ENCODE measurements around the gene TAF10.

TAF10 gene

GRCh38 chr11:6612213-6613041 is at the start of gene TAF10:
Gene TAF10 (minus strand): TSS chr11:6612216. CDS start chr11:6612189, 27 bp downstream.
- peak; percentile 95 for DNase-seq (ENCODE audit: low read depth in 2 of 2)

- DNase-seq (ENCODE audit: low read depth in 2 of 2): no peak
Observed at GRCh38 chr11:6660712-6661111, 48.7 kb upstream of the TAF10 start.

- DNase-seq (ENCODE audit: low read depth in 2 of 2): no peak
Observed at GRCh38 chr11:6658647-6659046, 46.6 kb upstream of the TAF10 start.

GRCh38 chr11:6657346-6657745 is 45.3 kb upstream of the TAF10 start:
- DNase-seq (ENCODE audit: low read depth in 2 of 2): no peak

- DNase-seq (ENCODE audit: low read depth in 2 of 2): no peak
Observed at GRCh38 chr11:6656936-6657335, 44.9 kb upstream of the TAF10 start.

- DNase-seq (ENCODE audit: low read depth in 2 of 2): no peak
Observed at GRCh38 chr11:6656584-6656915, 44.5 kb upstream of the TAF10 start.

GRCh38 chr11:6655790-6656583 is 44.0 kb upstream of the TAF10 start, which contains the start of gene DCHS1:
Gene DCHS1 (minus strand): TSS chr11:6655809. CDS start chr11:6641613, 14,196 bp downstream.
- DNase-seq (ENCODE audit: low read depth in 2 of 2): no peak

- DNase-seq (ENCODE audit: low read depth in 2 of 2): no peak
Observed at GRCh38 chr11:6655020-6655789, 43.2 kb upstream of the TAF10 start.

GRCh38 chr11:6654281-6655019 is 42.4 kb upstream of the TAF10 start:
- DNase-seq (ENCODE audit: low read depth in 2 of 2): no peak

GRCh38 chr11:6653656-6654055 is 41.6 kb upstream of the TAF10 start:
- no peak for DNase-seq (ENCODE audit: low read depth in 2 of 2)

GRCh38 chr11:6653097-6653496 is 41.1 kb upstream of the TAF10 start:
- DNase-seq (ENCODE audit: low read depth in 2 of 2): no peak

- no peak for DNase-seq (ENCODE audit: low read depth in 2 of 2)
Observed at GRCh38 chr11:6652182-6652581, 40.2 kb upstream of the TAF10 start.

- peak in 1 of 2 donors; percentile 39 for DNase-seq (ENCODE audit: low read depth in 2 of 2)
Observed at GRCh38 chr11:6650980-6651379, 39.0 kb upstream of the TAF10 start.

- DNase-seq (ENCODE audit: low read depth in 2 of 2): no peak
Observed at GRCh38 chr11:6650104-6650503, 38.1 kb upstream of the TAF10 start.

GRCh38 chr11:6648501-6648900 is 36.5 kb upstream of the TAF10 start:
- DNase-seq (ENCODE audit: low read depth in 2 of 2): no peak

- no peak for DNase-seq (ENCODE audit: low read depth in 2 of 2)
Observed at GRCh38 chr11:6647836-6648235, 35.8 kb upstream of the TAF10 start.

GRCh38 chr11:6646918-6647679 is 35.1 kb upstream of the TAF10 start:
- no peak for DNase-seq (ENCODE audit: low read depth in 2 of 2)

GRCh38 chr11:6646576-6646917 is 34.5 kb upstream of the TAF10 start:
- no peak for DNase-seq (ENCODE audit: low read depth in 2 of 2)

- no peak for DNase-seq (ENCODE audit: low read depth in 2 of 2)
Observed at GRCh38 chr11:6646071-6646470, 34.1 kb upstream of the TAF10 start.

- DNase-seq (ENCODE audit: low read depth in 2 of 2): no peak
Observed at GRCh38 chr11:6642957-6643356, 30.9 kb upstream of the TAF10 start.

Measured in stimulated activated CD8-positive, alpha-beta memory T cell treated with anti-CD3 and anti-CD28 coated beads, Interleukin-2, amount 100 ng/mL, for 48 hours (primary cell).